CD8-positive, alpha-beta memory T cell (primary cell): ENCODE data around the gene ADCY4. TPM values are rescaled to one million over a fixed set of nuclear protein-coding genes. Genes with fewer than 3 reads are reported as not detected.

ENCODE experiments used
- CTCF ChIA-PET: fragments of 350-600 bp; sonication (Branson Sonifier 250); formaldehyde crosslinking; loops from one replicate; lab custom pipeline; 2021; ENCODE audit warnings: antibody characterized with exemption; lab: Charles Lee
- POLR2A ChIA-PET: fragments of 350-600 bp; sonication (Branson Sonifier 250); formaldehyde crosslinking; loops from one replicate; lab custom pipeline; 2021; ENCODE audit warnings: antibody characterized with exemption; lab: Charles Lee
- DNase-seq, 5 donors: peaks; one replicate each; pipeline versions ENCODE4 v3.0.0 to v3.0.0-alpha.2; 2020 to 2022; ENCODE audit warnings: mixed read lengths in 1 of 5
- H3K27ac ChIP-seq: one replicate; pipeline ENCODE4 v1.7.0; 2013; ENCODE audit warnings: low read depth, mild to moderate bottlenecking, low read length, moderate library complexity
- H3K27me3 ChIP-seq: 2 replicates; pipeline ENCODE4 v1.7.0; 2013; ENCODE audit warnings: low read length, mild to moderate bottlenecking; ENCODE audit not compliant: insufficient read depth, poor library complexity, severe bottlenecking
- H3K36me3 ChIP-seq: 2 replicates; pipeline ENCODE4 v1.7.0; 2013; ENCODE audit warnings: mild to moderate bottlenecking, low read length, moderate library complexity; ENCODE audit not compliant: insufficient read depth
- H3K4me1 ChIP-seq: 2 replicates; pipeline ENCODE4 v1.7.0; 2013; ENCODE audit warnings: mild to moderate bottlenecking, low read length, moderate library complexity; ENCODE audit not compliant: insufficient read depth
- H3K4me3 ChIP-seq: 2 replicates; pipeline ENCODE4 v1.7.0; 2013; ENCODE audit warnings: mild to moderate bottlenecking, low read length
- H3K9me3 ChIP-seq: 2 replicates; pipeline ENCODE4 v1.7.0; 2013; ENCODE audit warnings: mild to moderate bottlenecking, low read length
- H3K27ac Mint-ChIP-seq, 8 donors: one replicate each; pipeline ENCODE4 v1.8.0; 2020 to 2021; ENCODE audit warnings: mixed read lengths in 8 of 8, mild to moderate bottlenecking in 6 of 8, inconsistent platforms in 3 of 8, moderate library complexity in 3 of 8
- H3K27me3 Mint-ChIP-seq, 2 donors: one replicate each; pipeline ENCODE4 v1.8.0; 2020 to 2021; ENCODE audit warnings: mixed read lengths in 2 of 2, mild to moderate bottlenecking in 1 of 2, moderate library complexity in 1 of 2
- H3K36me3 Mint-ChIP-seq, 3 donors: one replicate each; pipeline ENCODE4 v1.8.0; 2020 to 2021; ENCODE audit warnings: mixed read lengths in 3 of 3, inconsistent platforms in 1 of 3, mild to moderate bottlenecking in 1 of 3
- H3K4me1 Mint-ChIP-seq, 3 donors: one replicate each; pipeline ENCODE4 v1.8.0; 2020 to 2021; ENCODE audit warnings: mixed read lengths in 3 of 3, inconsistent platforms in 1 of 3, mild to moderate bottlenecking in 1 of 3
- H3K4me3 Mint-ChIP-seq, 7 donors: one replicate each; pipeline ENCODE4 v1.8.0; 2020 to 2021; ENCODE audit warnings: mixed read lengths in 7 of 7, mild to moderate bottlenecking in 6 of 7, moderate library complexity in 4 of 7, inconsistent platforms in 2 of 7
- H3K9me3 Mint-ChIP-seq, 5 donors: one replicate each; pipeline ENCODE4 v1.8.0; 2020 to 2022; ENCODE audit warnings: mixed read lengths in 5 of 5, mild to moderate bottlenecking in 3 of 5, moderate library complexity in 2 of 5, inconsistent platforms in 1 of 5
- polyA plus RNA-seq: library from polyadenylated mRNA; unstranded; fragments of 300-500 nt; fragmentation: Illumina TruSeq; gene quantifications from one replicate; pipeline ENCODE4 v1.2.3, GENCODE V29; 2021
- total RNA-seq, 2 experiments: library from RNA; stranded (reverse); gene quantifications; one replicate each; pipeline ENCODE4 v1.2.3, GENCODE V29; 2021

Gene ADCY4
- total and polyA plus RNA-seq, 3 experiments from 2014 or later: 0.64 to 1.5 (median 0.84) TPM

- peak overlapping the region; percentile 18 to 96 (median 70) for H3K27ac Mint-ChIP-seq
- no peaks in the 10 kb centered on the region for H3K9me3 ChIP-seq
- peaks cover 37% of the 10 kb centered on the region for H3K4me1 ChIP-seq
- H3K36me3 ChIP-seq: peaks cover 7% of the 10 kb centered on the region
- CTCF ChIA-PET: interaction anchor here (1.0 to 1.7 kb wide), 2 partner anchors 34 to 59 kb away, joined by 3 to 4 read pairs; partner anchors contain the start of gene CIDEB
- no peak overlapping the region for H3K4me3 ChIP-seq
- peak overlapping the region in 2 of 7 donors; percentile 8 to 19 for H3K4me3 Mint-ChIP-seq
- peak in 3 of 5 donors; percentile 19 to 49 (median 37) for DNase-seq
- no peak overlapping the region for H3K27ac ChIP-seq
- H3K9me3 Mint-ChIP-seq: no peaks in the 10 kb centered on the region
- H3K4me1 Mint-ChIP-seq: peaks cover 42 to 58% (median 50%) of the 10 kb centered on the region in 3 donors
- POLR2A ChIA-PET: interaction anchor here (0.5 to 0.6 kb wide), 2 partner anchors 28 to 129 kb away, joined by 3 to 10 read pairs; no protein-coding TSS in a partner anchor
- peaks cover 0 to 14% (median 2%) of the 10 kb centered on the region in 3 donors for H3K36me3 Mint-ChIP-seq
- H3K27me3 Mint-ChIP-seq: peaks cover 0 to 5% of the 10 kb centered on the region in 2 donors
- H3K27me3 ChIP-seq: no peaks in the 10 kb centered on the region
These were observed 60.7 kb downstream of the ADCY4 start for GRCh38 chr14:24274101-24274543.

GRCh38 chr14:24273422-24273998 lies 61.4 kb downstream of the ADCY4 start:
- peaks cover 0 to 20% (median 2%) of the 10 kb centered on the region in 3 donors for H3K36me3 Mint-ChIP-seq
- Histone ChIP-seq H3K36me3 (peaks cover 9% of the 10 kb centered on the region), H3K9me3 (no peaks in the 10 kb centered on the region), H3K27ac (no peak overlapping the region), H3K4me1 (peaks cover 31% of the 10 kb centered on the region), H3K27me3 (no peaks in the 10 kb centered on the region), H3K4me3 (no peak overlapping the region)
- peak in 1 of 5 donors; percentile 7 for DNase-seq
- no peak overlapping the region for H3K4me3 Mint-ChIP-seq
- H3K27me3 Mint-ChIP-seq: peaks cover 0 to 5% of the 10 kb centered on the region in 2 donors
- H3K4me1 Mint-ChIP-seq: peaks cover 38 to 52% (median 44%) of the 10 kb centered on the region in 3 donors
- H3K9me3 Mint-ChIP-seq: no peaks in the 10 kb centered on the region
- peak overlapping the region in 7 of 8 donors; percentile 23 to 99 (median 77) for H3K27ac Mint-ChIP-seq
- CTCF ChIA-PET: interaction anchor here (1.0 to 1.7 kb wide), 2 partner anchors 34 to 60 kb away, joined by 3 to 4 read pairs; partner anchors contain the start of gene CIDEB
- POLR2A ChIA-PET: interaction anchor here (0.5 to 0.7 kb wide), 3 partner anchors 27 to 129 kb away, joined by 3 to 10 read pairs (median 3); partner anchors contain the start of gene NYNRIN

GRCh38 chr14:24272467-24272866 lies 62.4 kb downstream of the ADCY4 start:
- Histone ChIP-seq H3K4me1 (peaks cover 30% of the 10 kb centered on the region), H3K27me3 (no peaks in the 10 kb centered on the region), H3K36me3 (peaks cover 12% of the 10 kb centered on the region), H3K4me3 (peak overlapping the region; percentile 26), H3K27ac (peak overlapping the region; percentile 86), H3K9me3 (no peaks in the 10 kb centered on the region)
- H3K4me1 Mint-ChIP-seq: peaks cover 35 to 48% (median 40%) of the 10 kb centered on the region in 3 donors
- H3K9me3 Mint-ChIP-seq: no peaks in the 10 kb centered on the region
- no peak for DNase-seq
- H3K27ac Mint-ChIP-seq: peak overlapping the region; percentile 92 to 99 (median 97)
- H3K4me3 Mint-ChIP-seq: peak overlapping the region; percentile 36 to 92 (median 42)
- H3K27me3 Mint-ChIP-seq: peaks cover 0 to 5% of the 10 kb centered on the region in 2 donors
- POLR2A ChIA-PET: interaction anchor here (0.9 to 2.8 kb wide), 5 partner anchors 30 to 164 kb away, joined by 3 to 28 read pairs (median 6); partner anchors contain the start of genes CBLN3, KHNYN, MDP1 and TINF2
- peaks cover under 1 to 27% (median 2%) of the 10 kb centered on the region in 3 donors for H3K36me3 Mint-ChIP-seq
- CTCF ChIA-PET: interaction anchor here (1.1 to 5.4 kb wide), 9 partner anchors 14 to 159 kb away, joined by 3 to 94 read pairs (median 19); partner anchors contain the start of genes CHMP4A, CIDEB, KHNYN and LTB4R

GRCh38 chr14:24271834-24272263 lies 63.0 kb downstream of the ADCY4 start:
- Mint-ChIP-seq H3K36me3 (peaks cover 6 to 33% (median 6%) of the 10 kb centered on the region in 3 donors), H3K27me3 (peaks cover 0 to 5% of the 10 kb centered on the region in 2 donors), H3K4me3 (peak overlapping the region; percentile 78 to 93 (median 92)), H3K27ac (peak overlapping the region; percentile 92 to 99 (median 97)), H3K4me1 (peaks cover 37 to 44% (median 41%) of the 10 kb centered on the region in 3 donors), H3K9me3 (no peaks in the 10 kb centered on the region)
- POLR2A ChIA-PET: interaction anchor here (0.9 to 2.8 kb wide), 13 partner anchors 9 to 265 kb away, joined by 3 to 28 read pairs (median 6); partner anchors contain the start of genes CBLN3, CHMP4A, DCAF11 and KHNYN
- Histone ChIP-seq H3K4me3 (peak overlapping the region; percentile 26), H3K27me3 (no peaks in the 10 kb centered on the region), H3K9me3 (no peaks in the 10 kb centered on the region), H3K36me3 (peaks cover 18% of the 10 kb centered on the region), H3K4me1 (peaks cover 30% of the 10 kb centered on the region), H3K27ac (peak overlapping the region; percentile 86)
- DNase-seq: no peak
- CTCF ChIA-PET: interaction anchor here (1.0 to 5.4 kb wide), 13 partner anchors 8 to 159 kb away, joined by 3 to 94 read pairs (median 10); partner anchors contain the start of genes CHMP4A, CIDEB, EMC9 and KHNYN

- Histone ChIP-seq H3K27me3 (no peaks in the 10 kb centered on the region), H3K36me3 (peaks cover 19% of the 10 kb centered on the region), H3K4me3 (peak within 1 kb of the TSS; percentile 63), H3K27ac (peak within 1 kb of the TSS; percentile 86), H3K4me1 (peaks cover 30% of the 10 kb centered on the region), H3K9me3 (no peaks in the 10 kb centered on the region)
- POLR2A ChIA-PET: interaction anchor here (0.5 to 2.8 kb wide), 15 partner anchors 9 to 264 kb away, joined by 3 to 28 read pairs (median 4); partner anchors contain the start of genes CBLN3, CHMP4A, DCAF11 and KHNYN
- peaks cover 37 to 44% (median 41%) of the 10 kb centered on the region in 3 donors for H3K4me1 Mint-ChIP-seq
- H3K4me3 Mint-ChIP-seq: peak within 1 kb of the TSS; percentile 88 to 93 (median 92)
- peaks cover 0 to 5% of the 10 kb centered on the region in 2 donors for H3K27me3 Mint-ChIP-seq
- H3K36me3 Mint-ChIP-seq: peaks cover 7 to 39% (median 9%) of the 10 kb centered on the region in 3 donors
- no peaks in the 10 kb centered on the region for H3K9me3 Mint-ChIP-seq
- DNase-seq: peak; percentile 87 to 98 (median 96)
- H3K27ac Mint-ChIP-seq: peak within 1 kb of the TSS; percentile 96 to 99 (median 98)
- CTCF ChIA-PET: interaction anchor here (0.7 to 5.4 kb wide), 20 partner anchors 9 to 160 kb away, joined by 3 to 94 read pairs (median 6); partner anchors contain the start of genes CHMP4A, CIDEB, DHRS1 and EMC9
These were observed 63.6 kb downstream of the ADCY4 start, which contains the start of gene RABGGTA for GRCh38 chr14:24271134-24271833. TSS of gene RABGGTA (minus strand) at chr14:24271597. CDS start at chr14:24271115, 482 bp downstream.

- peaks cover 20% of the 10 kb centered on the region for H3K36me3 ChIP-seq
- CTCF ChIA-PET: interaction anchor here (0.7 to 5.4 kb wide), 20 partner anchors 9 to 160 kb away, joined by 3 to 94 read pairs (median 6); partner anchors contain the start of genes CHMP4A, CIDEB, DHRS1 and EMC9
- POLR2A ChIA-PET: interaction anchor here (0.5 to 2.8 kb wide), 13 partner anchors 14 to 971 kb away, joined by 3 to 28 read pairs (median 6); partner anchors contain the start of genes CBLN3, CHMP4A, DCAF11 and KHNYN
- H3K4me3 ChIP-seq: peak overlapping the region; percentile 63
- Mint-ChIP-seq H3K27me3 (peaks cover 0 to 5% of the 10 kb centered on the region in 2 donors), H3K36me3 (peaks cover 7 to 46% (median 9%) of the 10 kb centered on the region in 3 donors), H3K9me3 (no peaks in the 10 kb centered on the region), H3K27ac (peak overlapping the region; percentile 96 to 98 (median 97)), H3K4me3 (peak overlapping the region; percentile 88 to 93 (median 92)), H3K4me1 (peaks cover 37 to 44% (median 41%) of the 10 kb centered on the region in 3 donors)
- H3K27me3 ChIP-seq: no peaks in the 10 kb centered on the region
- DNase-seq: no peak
- H3K4me1 ChIP-seq: peaks cover 30% of the 10 kb centered on the region
- peak overlapping the region; percentile 86 for H3K27ac ChIP-seq
- H3K9me3 ChIP-seq: no peaks in the 10 kb centered on the region
These were observed 64.2 kb downstream of the ADCY4 start for GRCh38 chr14:24270537-24271133.
